T47D (cell line): ENCODE measurements around the gene VTI1A.

Source experiments
- DNase-seq, 2 experiments: peaks; one replicate each; pipeline versions ENCODE4 v3.0.0 to v3.0.0-alpha.2; 2011 to 2012; ENCODE audit warnings: low read depth in 1 of 2, low spot score in 1 of 2
- JUND ChIP-seq: IDR thresholded peaks from 2 replicates; pipeline ENCODE4 v1.6.1; 2012; ENCODE audit warnings: low read depth
- in situ Hi-C: cut with HindIII; loops from 2 replicates; pipeline ENCODE4 v1.10.0; 2016; ENCODE audit warnings: low sequenced_read_pairs, low pct_unique_long_range_greater_than_20kb

Gene VTI1A

DNA sequence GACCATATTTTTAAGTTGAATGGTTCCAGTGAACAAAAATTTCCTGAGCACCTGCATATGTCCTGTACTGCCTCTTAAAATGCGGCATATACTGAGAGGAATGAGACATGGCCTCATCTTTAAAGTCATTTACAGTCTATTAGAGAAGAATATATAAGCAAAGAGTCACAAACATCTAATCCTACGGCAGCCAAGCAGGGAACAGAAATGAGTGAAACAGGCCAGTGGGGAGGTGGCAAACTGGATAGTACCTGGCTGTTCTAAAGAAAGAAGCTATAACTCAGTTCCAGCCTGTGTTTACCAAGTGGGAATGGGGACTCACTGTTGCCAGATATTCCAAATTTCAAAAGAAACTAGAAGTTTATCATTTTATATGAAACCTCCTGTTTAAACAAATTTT is 211.4 kb downstream of the VTI1A start:
- TF ChIP-seq JUND = no peak
- DNase-seq = no peak
- in situ Hi-C loops = no loop called here

DNA sequence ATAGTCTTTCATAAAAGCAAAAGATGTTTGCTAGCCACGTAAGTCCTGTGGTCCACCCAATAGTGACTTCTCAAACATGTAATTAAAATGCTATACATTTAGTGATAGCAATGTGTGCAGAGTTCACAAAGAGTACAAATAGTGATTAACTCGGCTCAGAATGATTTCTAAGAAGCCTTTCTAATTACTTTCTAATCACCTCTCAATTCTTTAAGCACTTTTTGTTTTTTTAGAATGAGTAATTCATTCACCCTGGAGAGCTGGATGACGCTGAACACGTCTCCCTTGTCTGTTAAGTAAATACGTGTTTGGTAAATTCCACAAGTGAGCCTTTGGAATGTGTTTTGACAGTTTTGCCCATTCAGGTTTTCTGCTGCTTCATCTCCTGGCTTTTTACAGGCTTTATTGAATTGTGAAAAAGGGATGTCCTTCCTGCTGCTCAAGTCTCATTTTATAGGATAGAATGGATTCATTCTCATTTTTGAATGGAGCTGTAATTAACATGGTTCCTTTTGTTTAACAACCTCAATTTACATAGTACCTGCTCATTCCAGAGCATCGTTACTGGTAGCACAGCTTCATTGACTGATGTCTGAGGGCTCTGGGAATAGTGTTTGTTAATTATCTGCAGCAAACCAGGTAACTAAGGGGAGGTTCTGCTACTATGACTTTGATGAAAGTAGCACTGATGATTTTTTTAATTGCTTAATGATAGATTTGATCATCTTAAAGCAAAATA is 212.1 kb downstream of the VTI1A start:
- TF ChIP-seq JUND = no peak
- peak; percentile 30 to 58 for DNase-seq
- in situ Hi-C loops = no loop called here

DNA sequence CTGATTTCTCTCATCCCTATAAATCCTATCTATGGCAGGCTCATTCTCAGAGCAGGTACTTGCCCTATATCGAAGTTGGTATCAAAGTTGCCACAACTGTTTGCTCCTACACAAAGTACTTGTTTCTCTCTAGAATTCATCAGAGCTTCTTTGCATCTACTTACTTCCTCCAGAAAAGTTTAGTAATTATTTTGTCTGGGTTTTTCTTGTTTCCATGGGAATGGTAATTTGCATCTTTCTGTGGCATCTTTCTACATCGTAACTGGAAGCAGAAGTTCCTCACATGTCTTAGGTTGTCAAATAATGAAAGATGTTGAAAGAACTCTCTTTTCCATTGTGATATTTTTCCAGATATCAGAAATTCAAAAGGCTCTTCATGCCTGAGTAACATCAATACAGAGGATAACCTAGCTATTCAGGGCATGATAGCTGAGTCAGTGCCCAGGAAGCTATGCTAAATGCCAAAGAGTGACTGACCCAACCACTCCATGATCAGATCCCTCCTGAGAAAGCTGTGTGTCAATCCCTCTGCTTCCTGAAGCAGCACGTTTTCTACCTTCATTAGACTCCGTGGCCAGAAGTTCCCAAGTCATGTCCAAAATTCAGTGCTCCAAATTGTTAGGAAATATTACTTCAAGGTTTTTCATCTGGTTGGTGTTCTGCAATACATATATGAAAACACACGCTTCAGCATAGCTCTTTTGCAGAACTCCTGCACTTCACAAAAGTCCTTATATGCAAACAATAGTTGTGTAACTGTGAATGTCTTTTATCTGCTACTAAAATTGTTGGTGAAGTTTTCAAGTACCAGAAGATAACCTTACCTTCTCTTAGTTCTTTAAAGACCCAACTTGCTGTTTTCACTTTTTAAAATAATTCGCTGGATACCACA is 216.5 kb downstream of the VTI1A start:
- TF ChIP-seq JUND = no peak
- in situ Hi-C loops = no loop called here
- no peak for DNase-seq

DNA sequence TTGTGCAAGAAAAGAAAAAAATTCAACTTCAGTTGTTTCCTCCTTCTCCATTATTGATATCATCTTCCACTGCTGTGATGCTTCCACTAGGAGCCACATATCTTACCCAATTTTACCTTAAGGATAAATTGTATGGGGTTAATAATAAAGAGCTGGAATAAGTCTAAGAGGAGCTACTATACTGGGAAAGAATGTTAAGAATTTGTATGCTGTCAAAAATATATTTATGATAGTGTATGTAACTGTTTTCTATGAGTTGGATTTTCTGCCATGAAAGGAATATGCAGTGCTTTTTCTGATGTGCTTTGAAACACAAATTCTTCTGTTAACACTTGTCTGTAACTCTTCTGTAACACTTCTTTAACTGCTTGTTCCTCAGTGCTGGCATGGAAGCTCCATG is 219.1 kb downstream of the VTI1A start:
- in situ Hi-C loops = no loop called here

DNA sequence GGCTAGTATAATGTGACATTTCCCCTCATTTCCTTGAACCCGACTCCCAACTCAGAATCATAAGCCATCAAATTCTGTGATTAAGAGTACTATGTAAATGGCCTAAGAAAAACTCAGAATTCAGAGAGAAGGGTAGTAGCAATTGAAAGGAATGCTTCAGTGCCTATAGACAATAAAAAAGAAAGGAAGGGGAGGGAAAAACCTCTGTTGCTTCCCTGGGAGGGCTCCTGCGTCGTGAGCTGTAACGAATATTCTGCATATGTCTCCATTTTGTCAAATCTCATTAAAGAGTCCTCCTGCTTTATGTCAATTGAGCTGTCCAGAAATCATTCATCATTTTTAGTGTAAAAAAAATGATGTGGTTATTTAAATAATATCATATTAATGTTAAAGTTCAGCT is 223.0 kb downstream of the VTI1A start:
- no peak for TF ChIP-seq JUND
- in situ Hi-C loops = no loop called here
- no peak for DNase-seq

More for the DNA sequence above, 219.1 kb downstream of the VTI1A start:
- TF ChIP-seq JUND = no peak
- no peak for DNase-seq

DNA sequence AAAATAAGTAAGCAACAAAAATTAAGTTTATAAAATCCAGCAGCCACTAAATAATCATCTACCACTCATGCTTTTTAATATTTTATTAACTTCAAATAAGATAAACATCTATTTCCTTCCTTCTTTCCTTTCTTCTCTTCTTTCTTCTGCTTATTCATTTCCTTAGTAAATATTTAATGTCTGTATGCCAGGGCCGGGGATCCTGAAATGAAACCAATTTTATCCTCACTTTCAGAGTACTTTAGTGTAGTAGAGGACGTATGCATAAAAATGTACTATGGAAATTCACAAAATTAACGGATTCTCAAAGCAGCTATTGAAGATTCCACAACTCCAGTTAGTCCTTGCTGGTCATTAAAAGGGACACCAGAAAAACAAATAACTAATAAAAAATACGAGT is 224.7 kb downstream of the VTI1A start:
- no peak for TF ChIP-seq JUND
- in situ Hi-C loops = no loop called here
- no peak for DNase-seq

DNA sequence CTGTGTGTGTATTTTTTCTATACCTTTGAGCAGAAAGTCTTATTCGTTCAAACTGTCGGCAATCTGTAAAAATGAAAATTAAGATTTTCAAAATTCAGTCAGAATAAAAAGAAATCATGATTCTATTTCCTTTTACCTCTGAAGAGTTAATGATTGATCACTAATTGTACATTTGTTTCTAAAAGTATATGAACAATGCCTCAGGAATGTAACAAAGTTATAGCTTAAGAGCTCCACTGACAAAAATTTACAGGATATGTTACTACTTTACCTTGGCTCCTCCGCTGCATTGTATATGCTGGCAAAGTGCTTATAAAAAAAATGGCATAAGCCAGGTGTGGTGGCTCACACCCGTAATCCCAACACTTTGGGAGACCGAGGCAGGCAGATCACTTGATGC is 225.7 kb downstream of the VTI1A start:
- in situ Hi-C loops = no loop called here
- no peak for TF ChIP-seq JUND
- DNase-seq = no peak

DNA sequence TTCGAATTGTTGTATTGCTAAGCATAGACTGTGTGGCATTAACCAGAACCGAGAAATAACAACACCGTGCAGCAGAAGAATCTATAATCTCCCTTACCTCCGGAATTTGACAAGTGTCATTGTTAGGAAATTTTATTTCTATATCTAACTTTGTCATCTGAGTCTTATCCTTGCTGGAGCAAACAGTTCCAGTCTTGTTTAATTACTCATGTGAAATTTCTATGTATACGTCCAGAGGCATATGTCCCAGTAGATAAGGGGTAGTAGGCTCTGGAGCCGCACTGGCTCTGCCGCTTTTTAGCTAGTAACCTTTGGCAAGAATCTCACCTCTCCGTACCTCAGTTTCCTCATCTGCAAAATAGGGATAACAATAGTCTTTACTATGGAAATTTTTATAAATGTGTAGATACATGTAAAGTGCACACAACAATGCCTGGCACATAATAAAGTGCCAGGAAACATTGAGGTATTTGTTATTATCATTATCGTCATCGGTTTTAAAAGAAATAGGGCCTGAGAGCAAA is 228.6 kb downstream of the VTI1A start:
- peak in 1 of 2 experiments; percentile 27 for DNase-seq
- no peak for TF ChIP-seq JUND
- in situ Hi-C loops = no loop called here

DNA sequence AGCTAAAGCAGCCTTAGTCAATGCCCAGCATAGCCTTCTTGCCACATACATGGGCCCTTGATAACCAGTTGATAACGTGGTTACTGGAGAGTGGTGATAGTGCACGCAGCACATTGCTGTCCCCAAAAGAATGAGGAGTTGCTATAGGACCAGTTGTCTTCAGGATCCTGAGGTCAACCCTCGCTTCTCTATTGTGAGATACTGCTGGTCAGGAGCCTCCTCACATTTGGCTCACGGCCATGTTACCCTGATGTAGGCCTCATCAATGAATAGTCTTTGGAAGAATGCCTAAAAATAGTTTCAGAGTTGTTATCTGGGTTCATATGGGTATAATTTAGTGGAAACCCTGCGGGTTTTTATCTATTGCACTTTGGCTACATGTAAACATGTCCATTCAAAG is 230.7 kb downstream of the VTI1A start:
- in situ Hi-C loops = no loop called here
- no peak for DNase-seq
- no peak for TF ChIP-seq JUND

DNA sequence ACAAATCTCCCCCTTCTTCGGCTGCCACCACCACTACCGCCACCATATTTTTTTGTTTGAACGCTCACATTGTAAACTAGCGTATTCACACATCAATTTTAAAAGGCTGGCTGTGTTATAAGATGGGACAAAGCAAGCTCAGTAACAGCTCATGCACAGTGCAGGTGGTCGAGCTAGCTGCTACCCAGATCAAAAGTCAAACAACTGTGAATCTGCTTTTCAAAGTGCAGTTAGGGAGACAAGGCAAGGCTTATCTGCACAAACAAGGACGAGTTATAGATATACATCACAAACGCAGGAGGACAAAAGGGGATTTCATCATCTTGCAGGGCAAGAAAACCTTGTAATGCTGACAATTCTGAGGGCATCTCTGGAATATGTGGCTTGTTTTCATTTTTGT is 231.6 kb downstream of the VTI1A start:
- in situ Hi-C loops = no loop called here
- TF ChIP-seq JUND = no peak
- no peak for DNase-seq

DNA sequence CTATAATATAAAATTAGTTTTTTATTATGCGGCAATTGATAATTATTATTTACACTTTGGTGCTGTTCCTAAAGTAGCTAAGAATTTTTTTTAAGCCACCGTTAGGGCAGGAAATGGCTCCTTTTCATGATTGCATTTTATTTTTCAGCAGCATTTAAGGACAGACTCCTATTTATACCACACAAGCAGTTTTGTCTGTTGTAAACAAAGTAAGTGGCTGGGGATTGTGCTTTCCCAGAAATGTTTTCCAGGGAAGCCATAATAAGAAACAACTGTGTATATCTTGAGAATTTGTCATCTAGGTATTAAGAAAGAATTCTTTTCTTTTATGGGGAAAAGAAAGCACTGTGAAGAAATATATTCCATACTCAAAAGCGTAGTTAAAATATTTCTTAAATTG is 232.0 kb downstream of the VTI1A start:
- in situ Hi-C loops = no loop called here
- TF ChIP-seq JUND = no peak

DNA sequence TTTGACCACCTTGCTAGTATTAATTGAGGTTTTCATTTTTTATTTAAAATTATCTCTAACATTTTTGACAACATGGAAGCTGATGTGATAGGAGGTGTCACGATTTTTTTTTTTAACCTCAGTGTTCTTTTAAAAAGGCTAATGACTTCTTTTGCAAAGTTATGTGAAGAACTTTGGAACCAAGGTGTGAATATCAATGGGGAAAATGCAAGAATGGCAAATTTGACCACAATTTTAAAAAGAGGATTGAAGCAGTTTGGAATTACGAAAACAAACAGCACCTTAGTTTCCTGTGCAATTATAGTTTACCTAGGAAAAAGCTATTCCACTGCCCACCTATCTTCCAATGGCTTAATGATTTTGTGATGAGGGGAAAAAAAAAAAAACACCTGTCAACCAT is 232.4 kb downstream of the VTI1A start:
- no peak for TF ChIP-seq JUND
- in situ Hi-C loops = no loop called here
- DNase-seq = no peak

More for the DNA sequence above, 232.0 kb downstream of the VTI1A start:
- no peak for DNase-seq

DNA sequence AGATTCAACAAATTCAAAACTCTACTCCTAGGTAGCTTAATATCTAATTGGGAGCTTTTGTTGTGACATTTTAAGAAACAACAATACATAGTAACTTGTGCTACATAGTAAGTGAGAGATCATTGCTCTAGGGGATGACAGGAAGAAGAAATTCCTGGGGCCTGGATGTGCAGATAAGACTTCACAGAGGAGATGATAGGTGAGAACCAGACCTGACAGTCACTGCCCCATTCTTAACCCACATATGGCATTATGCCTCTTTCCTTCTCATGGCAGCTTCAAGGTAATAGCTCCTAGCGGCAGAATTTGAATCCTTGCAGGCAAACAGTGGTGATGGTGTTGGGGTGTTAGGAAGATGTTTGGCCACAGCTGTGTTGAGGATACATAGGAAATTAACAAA is 233.6 kb downstream of the VTI1A start:
- in situ Hi-C loops = no loop called here
- DNase-seq = no peak
- no peak for TF ChIP-seq JUND
